GM19395 (cell line): Measurements from ENCODE around the gene FBXO38.

ENCODE experiments used
- ATAC-seq: cut with Tn5 transposase; IDR thresholded peaks from one replicate; pipeline ENCODE4 v1.9.1; 2021; ENCODE audit warnings: mild to moderate bottlenecking, moderate library complexity; ENCODE audit not compliant: unreplicated experiment

Gene FBXO38, protein sequence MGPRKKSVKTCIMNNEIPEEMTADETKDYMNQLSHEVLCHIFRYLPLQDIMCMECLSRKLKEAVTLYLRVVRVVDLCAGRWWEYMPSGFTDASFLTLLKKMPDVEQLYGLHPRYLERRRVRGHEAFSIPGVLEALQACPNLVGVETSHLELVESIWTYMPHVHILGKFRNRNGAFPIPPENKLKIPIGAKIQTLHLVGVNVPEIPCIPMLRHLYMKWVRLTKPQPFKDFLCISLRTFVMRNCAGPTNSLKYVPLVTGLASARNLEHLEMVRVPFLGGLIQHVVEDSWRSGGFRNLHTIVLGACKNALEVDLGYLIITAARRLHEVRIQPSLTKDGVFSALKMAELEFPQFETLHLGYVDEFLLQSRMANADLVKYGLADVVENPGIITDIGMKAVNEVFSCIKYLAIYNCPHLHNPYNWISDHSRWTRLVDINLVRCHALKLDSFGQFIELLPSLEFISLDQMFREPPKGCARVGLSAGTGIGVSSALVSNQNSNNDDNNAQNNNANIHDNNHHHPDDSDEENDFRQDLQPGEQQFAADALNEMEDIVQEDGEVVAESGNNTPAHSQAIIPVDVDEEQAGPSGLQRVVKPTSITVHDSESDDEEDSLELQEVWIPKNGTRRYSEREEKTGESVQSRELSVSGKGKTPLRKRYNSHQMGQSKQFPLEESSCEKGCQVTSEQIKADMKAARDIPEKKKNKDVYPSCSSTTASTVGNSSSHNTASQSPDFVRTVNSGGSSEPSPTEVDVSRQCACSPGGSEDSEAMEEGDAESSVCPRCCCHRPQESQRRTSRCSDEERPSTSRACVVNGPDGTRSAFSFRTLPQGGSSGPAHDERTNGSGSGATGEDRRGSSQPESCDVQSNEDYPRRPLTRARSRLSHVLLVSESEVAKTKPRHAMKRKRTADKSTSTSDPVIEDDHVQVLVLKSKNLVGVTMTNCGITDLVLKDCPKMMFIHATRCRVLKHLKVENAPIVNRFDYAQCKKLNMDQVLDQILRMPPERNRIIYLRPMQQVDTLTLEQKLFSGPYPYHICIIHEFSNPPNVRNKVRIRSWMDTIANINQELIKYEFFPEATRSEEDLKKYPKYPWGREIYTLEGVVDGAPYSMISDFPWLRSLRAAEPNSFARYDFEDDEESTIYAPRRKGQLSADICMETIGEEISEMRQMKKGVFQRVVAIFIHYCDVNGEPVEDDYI

DNA sequence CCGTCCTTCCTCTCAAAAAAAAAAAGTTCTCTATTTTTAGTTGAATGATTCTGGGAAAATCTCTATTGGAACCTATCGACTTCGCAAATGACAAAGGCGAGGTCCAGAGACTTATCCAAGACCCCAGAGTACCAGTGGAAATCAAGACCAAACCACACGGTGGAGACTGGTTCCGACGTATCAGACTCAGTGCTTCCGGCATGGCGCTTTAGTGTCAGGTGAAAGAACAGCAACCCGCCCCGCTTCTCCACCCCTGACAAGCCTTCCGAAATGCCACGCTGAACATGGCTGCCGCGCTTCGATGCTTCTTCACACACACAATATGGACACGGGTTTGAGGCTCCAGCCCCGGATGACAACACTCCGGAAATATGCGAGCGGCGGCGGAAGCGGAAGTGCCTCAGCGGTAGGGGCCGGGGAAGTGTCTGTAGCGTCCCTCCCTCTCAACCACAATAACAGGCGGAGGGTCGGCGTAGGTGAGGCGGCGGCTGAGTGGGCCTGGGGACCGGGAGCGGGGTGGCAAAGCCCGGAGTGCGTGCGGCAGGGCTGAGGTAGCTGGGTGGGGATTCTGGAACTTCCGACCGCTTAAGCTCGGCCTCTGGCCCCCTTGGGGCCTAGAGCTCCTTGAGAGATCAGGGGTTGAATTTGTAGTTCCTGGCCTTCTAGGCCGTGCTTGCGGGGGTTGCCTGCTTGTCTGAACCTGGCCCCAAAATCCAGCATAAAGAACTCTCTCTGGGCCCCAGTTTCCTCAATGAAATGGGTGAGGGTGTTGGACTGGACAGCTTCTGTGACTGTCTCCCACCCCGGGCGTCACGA lies at the start of gene FBXO38:
Gene FBXO38 (plus strand): TSS at position 395 of the 816 bp plus-strand sequence. CDS start 10,819 bp downstream, outside the sequence.
- ATAC-seq: peak; percentile 99

DNA sequence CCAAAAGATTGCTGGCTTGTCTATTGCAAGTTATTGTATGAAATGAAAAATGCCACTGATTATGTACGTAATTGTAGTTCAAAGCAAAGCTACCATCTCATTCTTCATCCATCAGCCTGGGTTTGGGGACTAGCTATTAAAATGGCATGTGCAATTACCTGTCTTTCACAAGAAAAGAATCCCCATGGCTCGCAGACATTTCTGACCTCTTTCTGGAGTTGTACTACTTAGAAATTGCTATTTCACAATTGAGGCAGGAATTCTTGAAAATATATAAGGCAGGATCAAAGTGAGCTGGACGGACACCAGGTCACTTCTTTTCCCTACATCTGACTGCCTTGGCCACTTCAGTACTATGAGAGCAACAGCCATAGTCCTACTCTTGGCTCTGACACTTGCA lies 48.5 kb upstream of the FBXO38 start, which contains the start of gene SPINK9:
Gene SPINK9 (plus strand): TSS at position 301 of the 400 bp plus-strand sequence. CDS start 55 bp downstream, at position 356.
- no peak for ATAC-seq

DNA sequence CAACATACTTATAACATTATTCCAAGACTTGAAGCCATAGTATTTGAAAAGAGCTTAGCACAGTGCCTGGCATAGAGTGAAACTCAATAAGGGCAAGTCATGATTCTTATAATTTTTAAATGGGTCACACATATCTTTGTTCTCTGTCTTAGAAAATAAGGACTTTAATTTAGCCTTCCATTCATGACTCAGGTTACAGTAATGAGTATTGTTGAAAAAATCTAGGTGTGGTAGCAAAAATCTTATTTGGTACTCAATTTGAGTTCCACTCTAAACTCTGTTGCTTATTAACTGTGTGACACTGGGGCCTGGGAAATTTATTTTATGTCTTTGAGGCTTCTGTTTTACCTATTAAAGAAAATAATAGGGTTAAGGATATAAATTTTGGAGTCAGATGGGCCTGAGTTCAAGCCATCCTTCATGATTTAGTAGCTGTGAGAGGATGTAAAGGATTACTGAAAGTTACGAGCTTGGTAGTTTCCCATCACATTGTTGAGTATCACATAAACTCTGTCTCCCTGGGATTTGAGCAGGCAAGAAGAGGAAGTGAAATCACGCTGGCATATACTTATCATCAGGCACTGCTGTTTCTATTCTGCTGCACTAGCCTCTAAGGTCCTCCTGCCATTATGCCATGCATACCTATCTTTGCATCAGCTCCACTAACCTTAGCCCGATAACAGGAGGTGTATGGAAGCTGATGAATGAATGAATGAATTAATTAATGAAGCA lies 46.9 kb upstream of the FBXO38 start:
- no peak for ATAC-seq

DNA sequence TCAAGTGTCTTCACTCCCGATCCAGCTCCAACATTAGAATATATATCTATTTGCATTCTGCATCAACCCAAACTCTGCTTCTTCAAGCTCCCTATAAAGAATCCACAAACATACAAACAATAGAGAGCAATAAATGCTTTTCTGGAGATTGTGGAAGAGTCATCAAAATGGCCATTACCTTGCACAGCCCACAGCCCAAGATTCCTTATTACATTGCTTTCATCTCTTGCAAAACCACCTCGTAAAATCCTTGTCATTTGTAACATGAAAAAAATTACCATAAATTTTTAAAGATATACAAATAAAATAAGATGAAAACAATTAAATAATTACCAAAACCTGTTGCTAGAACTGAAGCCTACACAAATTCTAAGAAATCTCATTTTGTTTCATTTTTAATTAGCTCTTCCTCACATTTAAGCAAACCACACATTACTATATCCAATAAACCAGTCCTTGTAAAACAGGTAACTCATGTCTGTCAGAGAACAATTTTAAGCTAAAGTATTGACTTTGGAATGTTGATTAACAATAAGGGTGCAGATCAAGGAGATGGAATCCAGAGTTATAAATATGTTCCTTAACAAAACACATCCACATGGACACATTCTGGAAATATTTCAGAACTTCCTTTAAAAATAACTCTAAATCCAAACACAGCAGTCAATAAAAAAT lies 41.2 kb upstream of the FBXO38 start:
- no peak for ATAC-seq

DNA sequence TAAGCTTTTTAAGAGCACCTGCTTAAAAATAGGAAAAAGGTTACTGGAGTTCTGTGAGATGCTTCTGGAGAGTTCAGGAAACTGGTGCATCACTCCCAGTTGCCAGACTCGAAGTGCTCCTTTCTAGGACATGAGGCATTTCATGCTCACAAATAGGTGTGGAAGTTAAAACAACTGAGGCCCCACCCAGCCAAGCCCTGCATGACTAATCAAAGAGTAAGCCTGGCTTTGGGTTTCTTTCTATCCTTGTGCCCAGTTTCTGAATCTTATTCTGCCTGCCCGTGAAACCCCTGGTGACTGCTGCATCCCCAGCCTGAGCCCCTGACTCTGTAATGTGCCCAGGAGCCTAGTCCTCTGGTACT lies 40.7 kb upstream of the FBXO38 start:
- ATAC-seq: no peak

DNA sequence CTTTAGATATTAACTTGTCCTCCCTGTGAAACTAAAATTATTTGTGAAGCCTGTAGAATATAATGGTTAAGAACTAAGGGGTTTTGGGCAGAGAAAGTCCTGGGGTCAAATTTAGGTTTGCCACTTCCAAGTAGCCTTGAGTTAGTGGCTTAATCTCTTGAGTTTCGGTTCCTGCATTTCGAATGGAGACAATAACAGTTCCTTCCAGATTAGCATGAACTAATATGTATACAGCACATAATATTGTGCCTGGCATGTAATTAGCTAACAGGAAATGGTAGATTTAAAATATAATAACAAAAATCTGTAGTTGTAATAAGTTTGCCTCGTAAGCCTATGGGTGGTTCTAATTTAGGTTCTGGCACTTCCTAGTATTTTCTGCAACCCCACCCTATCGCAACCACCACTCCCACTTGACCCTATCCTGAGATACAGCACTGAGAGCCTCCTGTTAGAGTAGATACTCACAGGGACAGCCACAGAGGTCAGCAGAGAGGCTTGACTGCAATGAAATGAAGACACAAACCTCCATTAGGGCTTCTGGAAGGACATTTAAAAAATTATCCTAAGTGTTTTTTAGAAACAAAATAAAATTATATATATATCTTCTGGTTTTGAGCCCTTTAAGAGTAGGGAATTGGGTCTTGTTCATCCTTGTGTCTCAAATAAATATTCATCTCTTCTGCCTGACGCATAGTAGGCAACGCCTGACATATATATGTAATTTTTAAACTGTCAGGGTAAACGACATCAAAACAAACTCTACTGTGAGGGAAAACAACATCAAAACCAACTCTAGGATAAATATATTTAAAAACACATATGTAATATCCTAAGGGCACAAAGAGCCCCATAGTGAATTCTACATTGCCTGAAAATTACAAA lies 39.9 kb upstream of the FBXO38 start:
- no peak for ATAC-seq

DNA sequence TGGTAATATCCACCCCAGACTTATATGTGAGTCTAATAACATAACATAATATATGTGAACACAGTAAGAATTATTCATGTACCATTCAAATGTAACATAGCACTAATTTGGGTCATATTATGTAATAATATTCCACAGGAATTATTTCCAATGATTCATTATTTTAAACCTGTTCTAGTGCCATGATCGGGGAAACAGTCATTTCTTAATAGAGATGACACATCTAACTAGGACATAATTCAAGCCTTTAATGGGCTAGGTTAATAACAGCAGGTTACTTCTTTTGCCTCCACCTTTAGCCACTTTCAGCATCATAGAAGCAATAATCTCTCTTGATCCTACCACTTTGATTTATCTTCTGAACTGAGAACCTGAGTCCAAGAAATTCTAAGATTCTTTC lies 36.1 kb upstream of the FBXO38 start:
- no peak for ATAC-seq

DNA sequence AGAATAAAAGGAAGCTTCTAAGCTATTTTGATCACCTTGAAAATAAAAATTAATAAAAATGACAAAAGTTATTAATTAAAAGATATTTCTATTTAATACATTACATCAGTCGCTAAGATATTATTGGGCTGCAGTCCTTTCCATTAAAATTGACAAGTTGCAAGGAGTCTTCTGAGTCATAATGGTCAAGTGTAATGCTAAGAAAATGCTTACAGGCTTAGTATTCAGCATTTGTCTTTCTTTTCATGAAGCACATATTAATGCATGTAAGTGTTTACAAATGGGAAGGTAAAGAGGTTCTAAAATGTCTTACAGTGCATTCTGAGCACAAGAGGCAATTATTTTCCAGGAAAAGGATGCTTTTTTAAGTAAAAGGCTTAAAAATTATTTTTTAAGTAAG lies 31.1 kb upstream of the FBXO38 start:
- ATAC-seq: no peak

DNA sequence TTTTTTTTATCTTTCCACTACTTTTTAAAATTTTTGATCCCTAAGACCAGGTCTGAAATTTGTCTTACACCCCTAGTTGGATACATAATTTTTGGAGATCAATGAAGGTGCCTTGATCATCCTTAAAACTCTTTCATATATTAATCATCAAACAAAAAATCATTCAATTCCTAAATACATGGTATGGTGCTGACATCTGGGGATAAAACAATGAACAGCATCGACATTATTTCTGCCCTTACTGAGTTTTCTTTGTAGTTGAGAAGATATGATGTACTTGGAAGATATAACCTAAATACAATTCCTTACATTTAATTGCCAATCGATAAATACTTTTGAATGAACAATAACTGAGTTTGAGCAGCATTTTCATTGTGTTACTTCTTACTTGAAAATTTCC lies 30.1 kb upstream of the FBXO38 start:
- ATAC-seq: no peak

DNA sequence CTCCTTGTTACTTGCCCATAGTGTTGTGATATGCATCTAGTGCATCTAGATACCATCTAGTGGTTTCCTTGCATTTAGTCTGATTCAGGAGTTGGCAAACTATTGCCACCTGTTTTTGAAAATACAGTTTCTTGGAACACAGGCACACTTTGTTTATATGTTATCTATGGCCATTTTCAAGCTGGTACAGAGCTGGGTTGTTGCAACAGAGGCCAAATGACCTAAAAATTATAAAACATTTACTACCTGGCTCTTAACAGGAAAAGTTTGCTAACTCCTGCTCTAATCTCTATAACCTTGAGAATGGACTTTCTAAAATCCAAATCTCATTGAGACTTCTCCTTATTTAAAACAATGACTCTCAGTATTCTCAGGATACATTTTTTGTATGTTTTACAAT lies 19.4 kb upstream of the FBXO38 start:
- no peak for ATAC-seq

DNA sequence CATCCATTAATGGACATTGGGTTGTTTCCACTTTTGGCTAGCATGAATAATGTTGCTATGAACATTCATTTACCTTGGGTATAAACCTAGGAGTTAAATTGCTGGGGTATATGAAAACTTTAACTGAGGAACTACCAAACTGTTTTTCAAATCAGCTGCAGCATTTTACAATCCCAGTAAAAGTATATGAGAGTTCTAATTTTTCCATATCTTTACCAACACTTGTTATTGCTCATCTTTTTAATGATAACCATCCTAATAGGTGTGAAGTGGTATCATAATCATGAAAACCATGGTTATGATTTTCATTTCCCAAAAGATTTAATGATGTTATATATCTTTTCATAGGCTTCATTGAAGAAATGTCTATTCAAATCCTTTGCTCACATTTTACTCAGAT lies 15.5 kb upstream of the FBXO38 start:
- ATAC-seq: no peak

DNA sequence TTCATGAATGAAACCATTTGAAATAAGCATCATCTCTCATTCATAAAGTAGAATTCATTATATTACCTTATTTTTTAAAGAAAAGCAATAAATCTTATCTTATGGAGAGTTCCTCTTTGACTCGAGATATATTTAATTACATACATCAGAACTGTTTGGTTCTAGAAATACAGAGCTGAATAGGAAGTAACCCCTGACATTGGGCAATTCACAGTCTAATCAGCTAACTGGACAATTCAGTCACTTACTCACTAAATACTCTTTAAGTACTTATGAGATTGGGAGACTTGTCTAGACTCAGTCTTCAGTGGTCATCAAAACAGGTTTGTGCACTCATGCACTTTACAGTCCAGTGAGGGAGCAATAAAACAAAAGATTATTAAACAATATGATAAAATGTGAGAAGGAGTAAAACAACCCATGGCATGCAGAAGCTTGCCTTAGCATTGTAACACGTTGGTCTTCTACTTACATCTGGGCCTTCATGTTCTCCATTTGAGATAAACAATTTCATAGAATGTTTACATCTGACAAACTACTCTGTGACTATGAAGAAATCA lies 11.5 kb upstream of the FBXO38 start:
- ATAC-seq: no peak

DNA sequence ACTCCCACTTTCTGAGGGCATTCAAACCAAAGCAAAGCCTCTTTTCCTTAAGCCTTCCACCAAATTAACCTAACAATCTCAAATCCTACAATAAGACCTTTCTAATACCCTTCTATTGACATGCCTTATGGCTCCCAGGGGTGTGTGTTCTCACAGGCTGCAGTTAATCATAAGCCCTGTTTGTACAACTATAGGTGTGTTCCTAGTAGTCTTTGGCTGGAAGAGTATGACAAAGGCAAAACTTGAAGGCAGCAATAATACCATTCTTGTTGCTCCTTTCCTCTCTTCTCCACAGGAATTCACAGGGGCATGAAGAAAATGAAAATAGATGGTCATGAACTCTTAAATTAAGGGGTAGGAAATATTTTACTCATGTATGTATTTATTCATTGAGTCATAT lies 10.9 kb upstream of the FBXO38 start:
- no peak for ATAC-seq

DNA sequence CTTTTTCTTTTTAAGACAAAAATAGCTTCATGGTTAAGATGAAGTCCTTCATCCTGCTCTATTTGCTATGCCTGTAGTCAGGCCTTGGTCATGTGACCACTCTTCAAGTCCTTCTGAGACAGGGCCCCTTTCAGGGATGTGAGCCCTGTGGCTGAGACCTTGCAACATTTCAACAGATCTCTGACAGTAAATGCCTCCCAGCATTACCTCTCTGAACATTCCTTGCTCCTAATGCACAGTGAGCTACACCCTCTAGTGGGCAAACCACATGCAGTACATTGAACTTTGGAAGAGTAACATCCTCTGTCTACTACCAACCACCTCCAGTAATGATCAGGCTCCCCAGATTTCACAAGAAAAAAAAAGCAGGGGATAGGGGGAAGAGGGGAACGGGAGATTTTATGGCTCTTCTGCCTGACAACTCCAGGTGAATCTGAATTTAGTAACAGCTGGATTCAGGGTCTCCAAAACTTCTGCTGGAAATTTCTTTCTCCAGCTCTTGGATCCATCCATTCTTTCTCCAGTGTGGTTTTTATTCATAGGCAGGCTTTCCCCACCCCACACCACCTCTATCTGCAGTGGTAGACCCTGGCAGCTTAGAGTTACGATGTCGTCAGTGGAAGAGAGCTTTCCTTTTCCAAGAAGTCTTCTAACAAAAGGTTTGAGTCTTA lies 8.9 kb upstream of the FBXO38 start:
- ATAC-seq: peak; percentile 86

DNA sequence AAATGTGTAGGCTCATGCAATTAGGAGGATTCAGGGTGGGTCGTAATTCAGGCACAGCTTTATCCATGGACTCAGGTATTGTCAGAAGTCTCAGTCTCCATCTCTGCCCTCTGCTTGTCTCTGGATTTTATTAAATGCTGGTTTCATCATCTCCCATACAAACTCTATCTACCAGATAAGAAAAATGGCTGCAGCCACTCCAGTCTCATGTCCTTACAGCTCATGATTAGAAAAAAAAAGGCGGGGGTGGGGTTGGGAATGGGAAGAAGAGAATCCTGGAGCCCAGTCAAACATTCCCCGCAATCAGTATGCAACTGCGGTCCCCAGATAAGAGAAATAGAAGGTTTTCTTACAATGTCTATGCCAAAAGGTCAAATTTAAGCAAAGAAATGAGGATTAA lies 7.6 kb upstream of the FBXO38 start:
- ATAC-seq: no peak

DNA sequence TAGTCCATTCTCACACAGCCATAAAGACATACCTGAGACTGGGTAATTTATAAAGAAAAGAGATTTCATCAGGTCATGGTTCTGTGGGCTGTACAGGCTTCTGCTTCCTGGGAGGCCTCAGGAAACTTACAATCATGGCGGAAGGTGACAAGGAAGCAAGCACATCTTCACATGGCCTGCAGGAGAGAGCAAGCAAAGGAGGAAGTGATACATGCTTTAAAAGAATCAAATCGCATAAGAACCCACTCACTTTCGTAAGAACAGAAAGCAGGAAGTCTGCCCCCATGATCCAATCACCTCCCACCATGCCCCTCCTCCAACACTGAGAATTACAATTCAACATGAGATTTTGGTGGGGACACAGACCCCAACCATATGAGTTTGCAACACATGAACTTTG lies 5.1 kb upstream of the FBXO38 start:
- ATAC-seq: no peak

DNA sequence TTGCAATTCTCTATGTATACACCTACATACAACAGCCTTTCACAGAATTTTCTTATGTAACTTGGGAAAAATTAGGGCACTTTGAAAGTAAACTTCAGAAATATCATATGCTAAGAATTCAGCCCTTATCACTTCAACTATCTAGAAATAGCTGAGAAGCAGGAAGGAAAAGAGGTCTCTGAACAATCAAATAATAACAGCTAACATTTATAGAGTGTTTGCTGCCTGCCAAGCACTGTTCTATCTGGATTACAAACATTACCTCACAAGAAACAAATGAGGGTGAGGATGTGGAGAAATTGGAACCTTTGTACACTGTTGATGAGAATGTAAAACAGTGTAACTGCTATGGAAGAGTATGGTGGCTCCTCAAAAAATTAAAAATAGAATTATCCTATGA lies 4.4 kb upstream of the FBXO38 start:
- ATAC-seq: no peak
